Adrenal gland (tissue), 12 donors: Measurements from ENCODE around the gene ENO4. TPM values are rescaled to one million over a fixed set of nuclear protein-coding genes. Genes with fewer than 3 reads are reported as not detected.

Source experiments
- DNase-seq, 7 donors: peaks; one replicate each; pipeline ENCODE4 v3.0.0-alpha.2; 2019 to 2020
- H3K27ac ChIP-seq, 5 donors: fragments of 200-600 bp; sonication (generic) in 4 of 5; 1 replicate in 3 of 5; 2 replicates in 2 of 5; pipeline versions ENCODE4 v1.5.1 to v1.8.0; 2016 to 2020; ENCODE audit warnings: mild to moderate bottlenecking in 1 of 5
- H3K27me3 ChIP-seq: fragments of 200-600 bp; 2 replicates; pipeline ENCODE4 v1.8.0; 2021
- H3K36me3 ChIP-seq, 2 donors: fragments of 200-600 bp; replicated peaks in 1 of 2; 1 replicate in 1 of 2; 2 replicates in 1 of 2; pipeline versions ENCODE4 v1.5.1 to v1.8.0; 2018 to 2022
- H3K4me1 ChIP-seq, 2 donors: fragments of 200-600 bp; replicated peaks in 1 of 2; 1 replicate in 1 of 2; 2 replicates in 1 of 2; pipeline versions ENCODE4 v1.5.1 to v1.8.0; 2018 to 2021
- H3K4me3 ChIP-seq, 4 donors: fragments of 200-600 bp; sonication (generic) in 3 of 4; one replicate each; pipeline ENCODE4 v1.5.1; 2016 to 2018
- H3K9me3 ChIP-seq, 3 donors: fragments of 200-600 bp; sonication (generic) in 1 of 3; replicated peaks in 1 of 3; 1 replicate in 2 of 3; 2 replicates in 1 of 3; pipeline versions ENCODE4 v1.5.1 to v1.8.0; 2016 to 2021
- CTCF ChIP-seq, 6 experiments: fragments of 450-650 bp in 4 of 6; fragments of 200-600 bp in 2 of 6; sonication (generic) in 1 of 6; IDR thresholded peaks; 1 replicate in 5 of 6; 2 replicates in 1 of 6; pipeline versions ENCODE4 v1.5.1 to v1.8.0; 2016 to 2021; ENCODE audit warnings: antibody characterized with exemption in 6 of 6, mild to moderate bottlenecking in 2 of 6, moderate library complexity in 1 of 6
- POLR2A ChIP-seq, 2 donors: fragments of 450-650 bp; IDR thresholded peaks; one replicate each; pipeline ENCODE4 v1.6.1; 2017; ENCODE audit warnings: antibody characterized with exemption in 2 of 2, mild to moderate bottlenecking in 2 of 2, moderate library complexity in 1 of 2
- WGBS, 4 donors: extraction: QIAGEN DNeasy Blood & Tissue Kit in 2 of 4; methylation state at CpG; one replicate each; pipeline versions ENCODE4 v1.1.5 to v1.1.7; 2013 to 2017; 5-methylcytosine and 5-hydroxymethylcytosine counted together
- intact Hi-C, 2 donors: fragments of 100-400 bp; cut with DNase I; formaldehyde crosslinking; loops; one replicate each; pipeline versions ENCODE4 v1.14.1 to v1.15.0; 2022 to 2023
- polyA plus RNA-seq, 3 donors: library from polyadenylated mRNA; stranded (reverse); fragments of 200-250 nt in 2 of 3; fragments of 350-450 nt in 1 of 3; fragmentation: Illumina TruSeq in 1 of 3; extraction: RNeasy Lipid Tissue Mini Kit (QIAGEN cat#74804) in 1 of 3; gene quantifications; one replicate each; pipeline ENCODE4 v1.2.3, GENCODE V29; 2013 to 2014
- total RNA-seq, 9 donors: library from RNA; depleted of rRNA in 4 of 9; stranded (reverse); fragments of >200 nt in 4 of 9; fragments of 120-200 nt in 1 of 9; fragmentation: NEBNext Ultra II Directional in 1 of 9; extraction: Animal tissue kit (Norgen Biotek cat#: 25700) in 1 of 9; gene quantifications; one replicate each; pipeline versions ENCODE4 v1.1.0 to v1.2.4, GENCODE V29; 2013 to 2023
- donor health status: healthy with polysubstance abuse.
- donor health status: Bipolar disorder and iron deficiency.
- donor health status: DM: yes; HTN: yes; CAD: no.
- donor health status: DM: no; HTN: no; CAD: no.
- donor health status: DM: no; HTN: no; CAD: no.
- donor health status: DM: yes; HTN: yes; CAD: no.

ENO4 gene
- total and polyA plus RNA-seq, 12 donors = 0.11 to 6.8 (median 0.42) TPM; not detected in 1

- Histone ChIP-seq H3K36me3 (peaks cover 0 to 7% of the 10 kb centered on the region in 2 donors), H3K4me1 (no peaks in the 10 kb centered on the region), H3K4me3 (no peak overlapping the region), H3K27me3 (no peaks in the 10 kb centered on the region), H3K27ac (no peak overlapping the region), H3K9me3 (no peaks in the 10 kb centered on the region)
- intact Hi-C loops = no loop called here
- TF ChIP-seq CTCF (IDR thresholded peaks at IDR 0.05) = no peak
- TF ChIP-seq POLR2A (IDR thresholded peaks at IDR 0.05) = no peak
- 91 to 98% (median 95%) methylated on average over 2 of the region's 2 CpGs for WGBS, 4 donors
- DNase-seq = no peak
Observed at GRCh38 chr10:116919164-116919563, 69.9 kb downstream of the ENO4 start.

DNA sequence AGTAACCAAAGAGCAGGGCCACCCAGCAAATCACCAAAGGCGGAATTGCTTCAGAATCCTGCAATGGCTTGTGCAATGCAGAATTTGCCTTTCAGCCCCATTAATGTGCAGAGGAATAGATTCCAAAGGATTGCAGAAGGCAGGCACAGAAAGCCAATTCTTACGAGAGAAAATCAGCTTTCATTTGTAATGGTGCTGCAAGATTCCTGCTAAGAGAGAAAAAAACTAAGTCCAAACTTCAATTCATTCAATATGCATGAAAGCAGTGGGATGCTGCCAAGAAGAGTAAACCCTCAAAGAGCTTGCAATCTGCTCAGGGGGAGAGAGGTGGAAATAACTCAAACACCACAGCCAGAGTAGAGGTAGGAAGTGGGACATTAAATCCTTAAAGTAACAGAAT, 70.4 kb downstream of the ENO4 start:
- Histone ChIP-seq H3K27ac (no peak overlapping the region), H3K27me3 (no peaks in the 10 kb centered on the region), H3K36me3 (peaks cover 0 to 7% of the 10 kb centered on the region in 2 donors), H3K4me1 (no peaks in the 10 kb centered on the region), H3K4me3 (no peak overlapping the region), H3K9me3 (no peaks in the 10 kb centered on the region)
- no peak for TF ChIP-seq POLR2A (IDR thresholded peaks at IDR 0.05)
- no peak for TF ChIP-seq CTCF (IDR thresholded peaks at IDR 0.05)
- DNase-seq = no peak
- 45 to 93% (median 50%) methylated on average over 1 to 2 of the region's 2 CpGs for WGBS, 4 donors
- intact Hi-C loops = no loop called here

- Histone ChIP-seq H3K36me3 (peaks cover 0 to 4% of the 10 kb centered on the region in 2 donors), H3K27me3 (no peaks in the 10 kb centered on the region), H3K4me3 (no peak overlapping the region), H3K4me1 (peaks cover 0 to 9% of the 10 kb centered on the region in 2 donors), H3K27ac (no peak overlapping the region), H3K9me3 (no peaks in the 10 kb centered on the region)
- intact Hi-C loops = no loop called here
- WGBS, 4 donors = 88 to 93% (median 91%) methylated on average over 3 of the region's 3 CpGs
- no peak for TF ChIP-seq POLR2A (IDR thresholded peaks at IDR 0.05)
- no peak for TF ChIP-seq CTCF (IDR thresholded peaks at IDR 0.05)
- DNase-seq = no peak
Observed at GRCh38 chr10:116925056-116925455, 75.8 kb downstream of the ENO4 start.

- 51 to 67% (median 59%) methylated on average over 3 of the region's 3 CpGs for WGBS, 4 donors
- Histone ChIP-seq H3K27me3 (no peaks in the 10 kb centered on the region), H3K4me1 (peaks cover 0 to 9% of the 10 kb centered on the region in 2 donors), H3K36me3 (no peaks in the 10 kb centered on the region), H3K9me3 (no peaks in the 10 kb centered on the region), H3K27ac (no peak overlapping the region), H3K4me3 (no peak overlapping the region)
- DNase-seq = no peak
- TF ChIP-seq CTCF (IDR thresholded peaks at IDR 0.05) = no peak
- no peak for TF ChIP-seq POLR2A (IDR thresholded peaks at IDR 0.05)
- intact Hi-C loops = no loop called here
Observed at GRCh38 chr10:116926426-116926825, 77.1 kb downstream of the ENO4 start.
